Mesothelial cell of epicardium (in vitro differentiated cells): Measurements from ENCODE around the gene SPAG7. TPM values are rescaled to one million over a fixed set of nuclear protein-coding genes. Genes with fewer than 3 reads are reported as not detected.

ENCODE experiments used
- DNase-seq, 2 experiments: peaks; one replicate each; pipeline ENCODE4 v3.0.0; 2021; ENCODE audit warnings: low spot score in 2 of 2; ENCODE audit not compliant: unreplicated experiment in 2 of 2
- H3K27ac Mint-ChIP-seq: 2 replicates; pipeline ENCODE4 v1.8.0; 2021; ENCODE audit warnings: mixed read lengths
- H3K27me3 Mint-ChIP-seq: 2 replicates; pipeline ENCODE4 v1.8.0; 2021; ENCODE audit warnings: low read depth, mixed read lengths
- H3K36me3 Mint-ChIP-seq: 2 replicates; pipeline ENCODE4 v1.8.0; 2021; ENCODE audit warnings: mixed read lengths
- H3K4me1 Mint-ChIP-seq: 2 replicates; pipeline ENCODE4 v1.8.0; 2021; ENCODE audit warnings: mixed read lengths
- H3K4me3 Mint-ChIP-seq: 2 replicates; pipeline ENCODE4 v1.8.0; 2021; ENCODE audit warnings: mild to moderate bottlenecking, moderate library complexity, mixed read lengths
- H3K9me3 Mint-ChIP-seq: 2 replicates; pipeline ENCODE4 v1.8.0; 2021; ENCODE audit warnings: mixed read lengths
- total RNA-seq: library from RNA; stranded (reverse); gene quantifications from 3 replicates; pipeline ENCODE4 v1.2.1, GENCODE V29; 2021
- TF ChIP-seq, protein P1 (sequence below): fragments of 200-600 bp; sonication (generic); IDR thresholded peaks from one replicate; pipeline ENCODE4 v1.5.0; 2021; ENCODE audit warnings: antibody characterized with exemption; ENCODE audit not compliant: unreplicated experiment

SPAG7 gene
- total RNA-seq, 1 donor from 2014 or later = 72.8 TPM

DNA sequence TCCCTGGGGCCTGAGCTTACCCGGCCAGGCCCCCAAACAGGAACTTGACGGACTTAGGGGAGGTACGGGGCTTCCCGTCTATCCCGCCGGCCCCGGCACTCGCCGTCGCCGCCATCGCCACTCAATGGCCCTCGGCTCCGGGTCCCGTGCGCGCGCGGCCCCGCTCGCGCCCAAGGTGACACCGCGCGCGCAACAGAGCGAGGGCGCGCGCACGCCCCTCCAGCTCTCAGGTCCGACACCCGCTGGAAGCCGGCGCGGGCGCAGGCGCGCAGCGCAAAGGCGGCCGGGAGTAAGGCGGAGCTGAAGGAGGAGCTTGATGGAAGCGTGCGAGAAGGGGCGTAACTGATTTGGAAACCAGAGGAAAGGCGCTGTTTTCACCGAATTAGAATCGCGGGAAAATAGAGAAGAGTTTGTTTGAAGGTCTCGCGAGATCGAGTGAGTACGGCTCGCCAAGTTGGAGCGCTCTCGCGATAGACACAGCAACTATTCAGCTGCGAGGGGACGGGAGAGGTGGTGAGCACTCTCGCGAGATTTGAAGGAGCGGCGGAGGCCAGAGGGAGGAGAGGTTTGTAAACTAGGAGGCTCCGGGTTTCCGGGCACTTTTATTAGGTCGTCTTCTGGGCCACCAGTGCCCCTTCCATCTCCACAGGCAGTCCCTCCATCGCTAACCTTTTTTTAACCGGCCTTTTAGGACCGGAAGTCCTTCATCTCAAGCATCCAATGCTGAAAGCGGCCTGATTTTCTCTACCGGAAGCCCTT, 27.6 kb downstream of the SPAG7 start, which contains the start of the genes RNF167 and SLC25A11:
RNF167 (plus strand) TSS at position 473 of the 759 bp plus-strand sequence. CDS start 642 bp downstream, outside the sequence.
SLC25A11 (minus strand) TSS at position 251 of the 759 bp plus-strand sequence; CDS start at position 115, 136 bp downstream.
- DNase-seq = peak; percentile 89 to 92
- H3K27me3 Mint-ChIP-seq = no peaks in the 10 kb centered on the region
- H3K27ac Mint-ChIP-seq = peak within 1 kb of the TSS; percentile 99
- peaks cover 2% of the 10 kb centered on the region for H3K36me3 Mint-ChIP-seq
- TF ChIP-seq, protein P1, sequence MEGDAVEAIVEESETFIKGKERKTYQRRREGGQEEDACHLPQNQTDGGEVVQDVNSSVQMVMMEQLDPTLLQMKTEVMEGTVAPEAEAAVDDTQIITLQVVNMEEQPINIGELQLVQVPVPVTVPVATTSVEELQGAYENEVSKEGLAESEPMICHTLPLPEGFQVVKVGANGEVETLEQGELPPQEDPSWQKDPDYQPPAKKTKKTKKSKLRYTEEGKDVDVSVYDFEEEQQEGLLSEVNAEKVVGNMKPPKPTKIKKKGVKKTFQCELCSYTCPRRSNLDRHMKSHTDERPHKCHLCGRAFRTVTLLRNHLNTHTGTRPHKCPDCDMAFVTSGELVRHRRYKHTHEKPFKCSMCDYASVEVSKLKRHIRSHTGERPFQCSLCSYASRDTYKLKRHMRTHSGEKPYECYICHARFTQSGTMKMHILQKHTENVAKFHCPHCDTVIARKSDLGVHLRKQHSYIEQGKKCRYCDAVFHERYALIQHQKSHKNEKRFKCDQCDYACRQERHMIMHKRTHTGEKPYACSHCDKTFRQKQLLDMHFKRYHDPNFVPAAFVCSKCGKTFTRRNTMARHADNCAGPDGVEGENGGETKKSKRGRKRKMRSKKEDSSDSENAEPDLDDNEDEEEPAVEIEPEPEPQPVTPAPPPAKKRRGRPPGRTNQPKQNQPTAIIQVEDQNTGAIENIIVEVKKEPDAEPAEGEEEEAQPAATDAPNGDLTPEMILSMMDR = no peak
- peak within 1 kb of the TSS; percentile 87 for H3K4me3 Mint-ChIP-seq
- H3K4me1 Mint-ChIP-seq = peaks cover 29% of the 10 kb centered on the region
- no peaks in the 10 kb centered on the region for H3K9me3 Mint-ChIP-seq

DNA sequence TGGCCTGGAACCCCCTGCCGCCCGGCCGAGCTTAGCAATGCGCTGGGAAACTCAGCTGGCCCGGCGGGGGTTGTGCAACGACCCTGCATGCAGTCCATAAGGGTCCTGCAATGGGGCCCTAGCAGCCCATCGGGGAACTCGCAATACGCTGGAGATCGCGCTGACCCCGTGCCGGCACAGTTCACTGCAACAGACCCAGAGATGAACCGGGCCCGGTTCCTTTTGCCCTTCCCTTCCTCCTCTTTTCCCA, 28.1 kb downstream of the SPAG7 start:
- TF ChIP-seq, protein P1 = no peak
- H3K27ac Mint-ChIP-seq = peak overlapping the region; percentile 91
- no peak for DNase-seq
- peaks cover 29% of the 10 kb centered on the region for H3K4me1 Mint-ChIP-seq
- no peaks in the 10 kb centered on the region for H3K9me3 Mint-ChIP-seq
- peaks cover 2% of the 10 kb centered on the region for H3K36me3 Mint-ChIP-seq
- H3K27me3 Mint-ChIP-seq = no peaks in the 10 kb centered on the region
- H3K4me3 Mint-ChIP-seq = peak overlapping the region; percentile 87

DNA sequence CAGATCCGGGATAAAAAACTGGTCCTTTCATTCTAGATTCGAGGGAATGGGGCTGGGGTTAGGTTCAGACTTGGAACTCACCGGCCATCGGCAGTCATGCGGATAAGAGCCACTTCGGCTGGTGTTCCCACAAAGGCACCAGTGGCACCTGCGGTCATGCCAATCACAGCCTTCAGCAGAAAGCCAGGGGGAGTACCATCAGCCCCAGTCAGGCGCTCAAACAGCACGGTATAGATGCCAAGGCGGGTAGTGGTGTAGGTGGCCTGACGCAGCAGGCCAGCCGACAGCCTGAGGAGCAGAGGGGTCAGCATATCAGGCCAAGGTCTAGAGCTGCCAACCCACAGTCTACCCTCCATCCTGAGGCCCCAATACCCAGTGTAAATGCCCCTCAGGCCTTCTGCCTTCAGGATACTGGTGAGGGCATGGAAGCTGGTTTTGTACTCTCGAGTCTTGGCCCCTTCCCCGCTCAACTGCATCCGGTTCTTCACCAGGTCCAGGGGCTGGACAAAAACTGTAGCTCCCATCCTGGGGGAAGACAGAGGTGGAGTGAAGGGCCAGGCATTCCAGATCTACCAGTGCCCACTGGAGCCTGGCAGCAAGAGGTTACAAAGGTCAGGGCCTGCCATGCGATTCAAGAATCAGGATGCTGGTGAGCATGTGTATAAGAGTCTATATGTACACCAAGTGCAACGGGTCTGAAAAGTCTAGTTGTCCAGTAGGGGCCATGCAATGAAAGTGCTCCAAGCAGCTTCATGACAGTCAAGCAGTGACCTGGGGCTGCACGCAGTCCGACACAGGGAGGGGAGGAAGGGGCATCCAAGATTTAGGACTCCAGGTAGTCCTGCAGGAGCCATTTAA, 28.7 kb downstream of the SPAG7 start:
- peaks cover 2% of the 10 kb centered on the region for H3K36me3 Mint-ChIP-seq
- H3K9me3 Mint-ChIP-seq = no peaks in the 10 kb centered on the region
- DNase-seq = no peak
- H3K27me3 Mint-ChIP-seq = no peaks in the 10 kb centered on the region
- peaks cover 34% of the 10 kb centered on the region for H3K4me1 Mint-ChIP-seq
- H3K4me3 Mint-ChIP-seq = peak overlapping the region; percentile 87
- peak overlapping the region; percentile 91 for H3K27ac Mint-ChIP-seq
- TF ChIP-seq, protein P1 = no peak

DNA sequence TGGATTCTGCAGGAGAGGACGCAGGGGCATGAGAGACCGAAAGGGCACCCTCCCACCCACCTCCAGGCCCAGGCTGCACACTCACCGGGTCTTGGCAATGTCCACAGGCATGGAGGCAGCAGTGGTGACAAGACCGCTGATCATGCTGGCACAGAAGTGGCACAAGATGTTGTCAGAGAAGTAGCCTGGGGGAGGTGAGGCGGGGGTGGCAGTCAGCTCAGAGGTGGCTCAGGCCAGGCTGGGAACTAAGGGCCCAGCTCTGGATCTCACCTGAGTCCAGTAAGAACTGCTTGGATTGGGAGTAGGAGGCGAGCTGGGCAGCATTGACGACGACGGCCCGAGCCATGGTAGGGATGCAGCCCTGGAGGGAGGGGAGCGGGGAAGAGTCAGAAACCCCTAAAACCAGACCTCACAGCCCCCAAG, 29.5 kb downstream of the SPAG7 start:
- Mint-ChIP-seq H3K4me3 (peak overlapping the region; percentile 87), H3K9me3 (no peaks in the 10 kb centered on the region), H3K27ac (peak overlapping the region; percentile 91), H3K27me3 (no peaks in the 10 kb centered on the region), H3K4me1 (peaks cover 36% of the 10 kb centered on the region), H3K36me3 (peaks cover 2% of the 10 kb centered on the region)
- TF ChIP-seq, protein P1 = no peak
- DNase-seq = no peak

DNA sequence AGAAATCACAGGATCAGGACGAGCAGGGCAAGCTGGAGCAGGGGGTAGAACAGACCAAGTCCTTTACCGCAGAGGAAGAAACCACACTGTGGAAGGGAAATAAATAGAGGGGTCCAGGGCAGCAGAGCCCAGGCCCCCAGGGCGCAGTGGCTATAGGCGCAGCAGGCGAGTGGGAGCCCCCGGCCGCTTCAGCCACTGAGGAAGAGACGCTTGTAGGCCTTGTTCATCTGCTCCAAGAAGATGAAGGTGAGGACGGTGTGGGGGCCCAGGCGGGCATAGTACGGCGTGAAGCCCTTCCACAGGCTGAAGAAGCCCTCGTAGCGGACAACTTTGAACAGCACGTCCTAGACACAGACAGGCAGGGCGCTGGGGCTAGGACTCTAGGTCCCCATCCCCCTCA, 30.1 kb downstream of the SPAG7 start:
- H3K27ac Mint-ChIP-seq = no peak overlapping the region
- no peaks in the 10 kb centered on the region for H3K27me3 Mint-ChIP-seq
- peaks cover 36% of the 10 kb centered on the region for H3K4me1 Mint-ChIP-seq
- H3K9me3 Mint-ChIP-seq = no peaks in the 10 kb centered on the region
- no peak for DNase-seq
- H3K36me3 Mint-ChIP-seq = peaks cover 2% of the 10 kb centered on the region
- TF ChIP-seq, protein P1 = no peak
- peak overlapping the region; percentile 10 for H3K4me3 Mint-ChIP-seq
